ENCODE results near the gene PPARGC1A.

Gene PPARGC1A

DNA sequence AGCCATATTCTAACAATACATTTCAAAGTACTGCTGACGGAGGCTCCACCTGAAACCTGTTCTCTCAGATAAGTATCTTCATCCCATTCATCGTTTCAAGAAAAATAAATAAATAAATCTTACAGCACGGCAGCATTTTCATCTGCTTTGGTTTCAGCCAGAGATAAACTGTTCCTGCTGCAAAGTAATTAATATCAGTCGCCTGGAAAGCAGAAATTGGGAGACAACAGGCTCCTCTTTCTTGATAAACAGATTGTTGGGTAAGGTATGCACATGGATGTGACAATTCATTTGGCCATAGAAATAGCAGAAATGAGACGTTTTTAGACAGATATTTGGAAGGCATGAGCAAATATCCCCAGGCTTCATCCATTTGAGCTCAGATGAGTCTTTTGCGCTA is 110.4 kb downstream of the PPARGC1A start:
- no peaks in the 10 kb centered on the region for H3K9me3 ChIP-seq (ENCODE audit: control insufficient read depth, insufficient read depth, low read length)
- H3K79me2 ChIP-seq (ENCODE audit: control insufficient read depth, low read length) = no peaks in the 10 kb centered on the region
- no peak overlapping the region for H3K27ac ChIP-seq (ENCODE audit: low read depth, low read length)
- H3K4me3 ChIP-seq (ENCODE audit: low read length) = no peak overlapping the region
- no peak for TF ChIP-seq EZH2phosphoT487 (IDR thresholded peaks at IDR 0.05; ENCODE audit: borderline replicate concordance, low read length)
- TF ChIP-seq, protein P1, sequence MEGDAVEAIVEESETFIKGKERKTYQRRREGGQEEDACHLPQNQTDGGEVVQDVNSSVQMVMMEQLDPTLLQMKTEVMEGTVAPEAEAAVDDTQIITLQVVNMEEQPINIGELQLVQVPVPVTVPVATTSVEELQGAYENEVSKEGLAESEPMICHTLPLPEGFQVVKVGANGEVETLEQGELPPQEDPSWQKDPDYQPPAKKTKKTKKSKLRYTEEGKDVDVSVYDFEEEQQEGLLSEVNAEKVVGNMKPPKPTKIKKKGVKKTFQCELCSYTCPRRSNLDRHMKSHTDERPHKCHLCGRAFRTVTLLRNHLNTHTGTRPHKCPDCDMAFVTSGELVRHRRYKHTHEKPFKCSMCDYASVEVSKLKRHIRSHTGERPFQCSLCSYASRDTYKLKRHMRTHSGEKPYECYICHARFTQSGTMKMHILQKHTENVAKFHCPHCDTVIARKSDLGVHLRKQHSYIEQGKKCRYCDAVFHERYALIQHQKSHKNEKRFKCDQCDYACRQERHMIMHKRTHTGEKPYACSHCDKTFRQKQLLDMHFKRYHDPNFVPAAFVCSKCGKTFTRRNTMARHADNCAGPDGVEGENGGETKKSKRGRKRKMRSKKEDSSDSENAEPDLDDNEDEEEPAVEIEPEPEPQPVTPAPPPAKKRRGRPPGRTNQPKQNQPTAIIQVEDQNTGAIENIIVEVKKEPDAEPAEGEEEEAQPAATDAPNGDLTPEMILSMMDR (IDR thresholded peaks at IDR 0.05; ENCODE audit: low read depth, low read length, poor library complexity, severe bottlenecking) = no peak
- H3K27me3 ChIP-seq (ENCODE audit: control insufficient read depth, low read length) = no peaks in the 10 kb centered on the region
- H4K20me1 ChIP-seq (ENCODE audit: control insufficient read depth, insufficient read depth, low read depth, low read length) = no peaks in the 10 kb centered on the region
- no peaks in the 10 kb centered on the region for H3F3A ChIP-seq (ENCODE audit: control insufficient read depth, insufficient read depth)
- H3K4me1 ChIP-seq (ENCODE audit: control insufficient read depth, low read length) = no peaks in the 10 kb centered on the region
- no peaks in the 10 kb centered on the region for H3K9me2 ChIP-seq (replicated peaks; ENCODE audit: control insufficient read depth, low read length)
- H3K36me3 ChIP-seq (ENCODE audit: control insufficient read depth, low read length) = no peaks in the 10 kb centered on the region
- H3K4me2 ChIP-seq (ENCODE audit: low read length) = no peak overlapping the region

DNA sequence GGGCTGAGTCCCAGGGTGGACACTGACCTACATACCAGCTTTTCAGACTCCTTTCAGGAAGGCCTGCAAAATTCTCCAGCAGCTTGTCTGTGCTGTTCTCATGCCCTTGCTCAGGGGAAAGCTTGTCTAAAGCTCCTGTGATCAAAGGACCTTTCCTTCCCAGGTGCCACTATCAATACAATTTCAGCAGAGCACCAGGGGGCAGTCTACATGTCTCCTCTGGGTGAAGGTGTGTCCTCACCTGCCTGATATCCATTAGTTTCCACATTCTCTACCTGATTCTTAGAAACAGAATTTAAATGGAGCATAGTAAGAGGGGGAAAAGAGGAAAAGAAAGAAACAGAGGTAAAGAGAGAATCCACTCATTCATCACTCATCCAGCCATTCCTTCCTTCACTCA is 114.2 kb downstream of the PPARGC1A start:
- H3K9me3 ChIP-seq (ENCODE audit: control insufficient read depth, insufficient read depth, low read length) = no peaks in the 10 kb centered on the region
- no peaks in the 10 kb centered on the region for H3K27me3 ChIP-seq (ENCODE audit: control insufficient read depth, low read length)
- no peaks in the 10 kb centered on the region for H3F3A ChIP-seq (ENCODE audit: control insufficient read depth, insufficient read depth)
- no peak for TF ChIP-seq EZH2phosphoT487 (IDR thresholded peaks at IDR 0.05; ENCODE audit: borderline replicate concordance, low read length)
- TF ChIP-seq, protein P1 (IDR thresholded peaks at IDR 0.05; ENCODE audit: low read depth, low read length, poor library complexity, severe bottlenecking) = no peak
- H4K20me1 ChIP-seq (ENCODE audit: control insufficient read depth, insufficient read depth, low read depth, low read length) = no peaks in the 10 kb centered on the region
- no peaks in the 10 kb centered on the region for H3K36me3 ChIP-seq (ENCODE audit: control insufficient read depth, low read length)
- H3K9me2 ChIP-seq (replicated peaks; ENCODE audit: control insufficient read depth, low read length) = no peaks in the 10 kb centered on the region
- no peaks in the 10 kb centered on the region for H3K79me2 ChIP-seq (ENCODE audit: control insufficient read depth, low read length)
- no peak overlapping the region for H3K4me3 ChIP-seq (ENCODE audit: low read length)
- no peaks in the 10 kb centered on the region for H3K4me1 ChIP-seq (ENCODE audit: control insufficient read depth, low read length)
- no peak overlapping the region for H3K27ac ChIP-seq (ENCODE audit: low read depth, low read length)
- H3K4me2 ChIP-seq (ENCODE audit: low read length) = no peak overlapping the region

DNA sequence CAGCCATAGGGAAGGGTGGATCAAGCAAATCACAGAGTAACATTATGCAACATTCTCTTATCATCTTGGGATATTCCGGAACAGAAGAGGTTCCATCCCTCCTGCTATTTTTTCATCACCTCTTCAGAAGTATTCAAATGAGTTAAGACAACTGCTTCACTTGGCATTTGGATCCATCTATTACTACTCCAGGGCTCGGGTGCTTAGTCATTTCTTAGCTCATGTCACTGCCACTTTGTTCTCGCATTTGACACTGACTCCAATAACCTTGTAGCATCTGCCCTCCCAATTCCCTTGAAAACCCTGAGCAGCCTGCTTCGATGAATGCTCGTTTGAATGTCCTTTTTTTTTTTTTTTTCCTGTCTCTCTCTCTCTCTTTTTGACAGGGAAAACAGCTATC is 114.9 kb downstream of the PPARGC1A start:
- Histone ChIP-seq H3K9me2 (replicated peaks; ENCODE audit: control insufficient read depth, low read length) (no peaks in the 10 kb centered on the region), H3K79me2 (ENCODE audit: control insufficient read depth, low read length) (no peaks in the 10 kb centered on the region), H3K27ac (ENCODE audit: low read depth, low read length) (no peak overlapping the region), H3K4me3 (ENCODE audit: low read length) (no peak overlapping the region), H3K4me1 (ENCODE audit: control insufficient read depth, low read length) (no peaks in the 10 kb centered on the region), H3K36me3 (ENCODE audit: control insufficient read depth, low read length) (no peaks in the 10 kb centered on the region), H3K9me3 (ENCODE audit: control insufficient read depth, insufficient read depth, low read length) (no peaks in the 10 kb centered on the region), H3K4me2 (ENCODE audit: low read length) (no peak overlapping the region), H3F3A (ENCODE audit: control insufficient read depth, insufficient read depth) (no peaks in the 10 kb centered on the region), H3K27me3 (ENCODE audit: control insufficient read depth, low read length) (no peaks in the 10 kb centered on the region), H4K20me1 (ENCODE audit: control insufficient read depth, insufficient read depth, low read depth, low read length) (no peaks in the 10 kb centered on the region)
- TF ChIP-seq EZH2phosphoT487 (IDR thresholded peaks at IDR 0.05; ENCODE audit: borderline replicate concordance, low read length) = no peak

DNA sequence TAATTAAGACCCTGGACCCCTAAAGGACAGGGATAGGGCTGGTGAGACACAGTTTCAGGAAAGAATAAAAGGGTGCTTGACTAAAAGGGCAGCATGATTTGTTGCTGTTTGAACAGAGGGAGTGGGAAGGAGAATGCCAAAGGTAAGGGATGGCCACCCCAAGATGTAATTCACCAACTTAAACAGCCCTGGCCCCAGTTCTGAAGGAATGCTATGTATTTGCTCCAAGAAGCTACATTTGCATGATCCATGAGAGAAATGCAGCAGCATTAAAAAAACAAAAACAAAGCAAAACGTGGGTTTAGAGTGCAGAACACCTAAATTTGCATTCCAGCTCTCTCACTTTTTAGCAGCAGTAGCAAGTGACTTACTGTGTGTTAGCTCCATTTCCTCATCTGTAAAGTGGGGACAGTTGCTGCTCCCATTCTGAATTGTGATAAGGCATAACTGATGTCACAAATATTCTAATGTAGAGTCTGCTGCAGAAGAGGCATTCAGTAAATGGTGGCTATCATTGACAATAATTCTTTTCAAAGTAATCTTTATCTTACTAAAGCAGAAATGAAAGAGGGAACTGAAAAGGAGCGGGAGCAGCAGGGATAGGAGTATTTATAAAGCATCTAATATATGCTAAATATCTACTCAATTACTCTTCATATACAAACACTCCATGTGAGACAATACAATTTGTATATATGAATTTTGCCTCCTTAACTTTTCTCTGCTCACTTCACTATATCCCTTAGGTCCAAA is 115.8 kb downstream of the PPARGC1A start:
- Histone ChIP-seq H3K4me1 (ENCODE audit: control insufficient read depth, low read length) (no peaks in the 10 kb centered on the region), H3F3A (ENCODE audit: control insufficient read depth, insufficient read depth) (no peaks in the 10 kb centered on the region), H3K9me2 (replicated peaks; ENCODE audit: control insufficient read depth, low read length) (no peaks in the 10 kb centered on the region), H3K9me3 (ENCODE audit: control insufficient read depth, insufficient read depth, low read length) (no peaks in the 10 kb centered on the region), H3K4me3 (ENCODE audit: low read length) (no peak overlapping the region), H3K27ac (ENCODE audit: low read depth, low read length) (no peak overlapping the region), H3K36me3 (ENCODE audit: control insufficient read depth, low read length) (no peaks in the 10 kb centered on the region), H3K4me2 (ENCODE audit: low read length) (no peak overlapping the region), H4K20me1 (ENCODE audit: control insufficient read depth, insufficient read depth, low read depth, low read length) (no peaks in the 10 kb centered on the region), H3K27me3 (ENCODE audit: control insufficient read depth, low read length) (no peaks in the 10 kb centered on the region), H3K79me2 (ENCODE audit: control insufficient read depth, low read length) (no peaks in the 10 kb centered on the region)
- no peak for TF ChIP-seq EZH2phosphoT487 (IDR thresholded peaks at IDR 0.05; ENCODE audit: borderline replicate concordance, low read length)
- TF ChIP-seq, protein P1 (IDR thresholded peaks at IDR 0.05; ENCODE audit: low read depth, low read length, poor library complexity, severe bottlenecking) = no peak

Measured in DOHH2 (cell line).